DOHH2 (cell line): ENCODE data around the gene ALG12.

ENCODE experiments used
- EZH2phosphoT487 ChIP-seq: fragments of 200-600 bp; sonication (generic); IDR thresholded peaks from 2 replicates; pipeline ENCODE4 v1.6.1; 2017; ENCODE audit warnings: borderline replicate concordance, mild to moderate bottlenecking, antibody characterized with exemption, low read length, moderate library complexity, mixed read lengths
- TF ChIP-seq, protein P1 (sequence below): fragments of 200-600 bp; sonication (generic); IDR thresholded peaks from one replicate; pipeline ENCODE4 v1.5.1; 2014; ENCODE audit warnings: antibody characterized with exemption, mild to moderate bottlenecking, low read depth, low read length; ENCODE audit not compliant: poor library complexity, severe bottlenecking

DNA sequence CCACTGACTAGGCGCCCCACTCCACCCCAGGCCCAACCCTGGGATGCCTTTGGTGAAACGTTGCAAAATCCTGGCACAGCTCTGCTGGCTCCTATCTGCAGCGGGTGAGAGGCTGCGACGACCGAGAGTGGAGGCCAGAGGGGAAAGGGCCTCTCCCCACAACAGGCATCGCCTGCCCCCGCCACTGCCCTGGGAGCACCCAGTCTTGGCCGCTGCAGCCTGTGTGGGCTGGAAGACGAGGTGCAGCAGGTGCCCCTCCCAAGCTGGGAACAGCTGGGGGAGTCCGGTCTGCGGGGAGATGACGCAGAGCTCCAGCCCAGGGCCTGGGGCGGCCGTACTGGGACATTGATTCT is 38.2 kb upstream of the ALG12 start:
- no peak for TF ChIP-seq EZH2phosphoT487
- TF ChIP-seq, protein P1, sequence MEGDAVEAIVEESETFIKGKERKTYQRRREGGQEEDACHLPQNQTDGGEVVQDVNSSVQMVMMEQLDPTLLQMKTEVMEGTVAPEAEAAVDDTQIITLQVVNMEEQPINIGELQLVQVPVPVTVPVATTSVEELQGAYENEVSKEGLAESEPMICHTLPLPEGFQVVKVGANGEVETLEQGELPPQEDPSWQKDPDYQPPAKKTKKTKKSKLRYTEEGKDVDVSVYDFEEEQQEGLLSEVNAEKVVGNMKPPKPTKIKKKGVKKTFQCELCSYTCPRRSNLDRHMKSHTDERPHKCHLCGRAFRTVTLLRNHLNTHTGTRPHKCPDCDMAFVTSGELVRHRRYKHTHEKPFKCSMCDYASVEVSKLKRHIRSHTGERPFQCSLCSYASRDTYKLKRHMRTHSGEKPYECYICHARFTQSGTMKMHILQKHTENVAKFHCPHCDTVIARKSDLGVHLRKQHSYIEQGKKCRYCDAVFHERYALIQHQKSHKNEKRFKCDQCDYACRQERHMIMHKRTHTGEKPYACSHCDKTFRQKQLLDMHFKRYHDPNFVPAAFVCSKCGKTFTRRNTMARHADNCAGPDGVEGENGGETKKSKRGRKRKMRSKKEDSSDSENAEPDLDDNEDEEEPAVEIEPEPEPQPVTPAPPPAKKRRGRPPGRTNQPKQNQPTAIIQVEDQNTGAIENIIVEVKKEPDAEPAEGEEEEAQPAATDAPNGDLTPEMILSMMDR, result no peak
